Inflammatory macrophage treated with lipopolysaccharide for 1 hour (primary cell): ENCODE results near the gene SLC2A9.
A peak's percentile ranks its signal among the peaks of the same experiment; 100 is the strongest.

Experiments
- DNase-seq, 2 donors: peaks; one replicate each; pipeline ENCODE4 v3.0.0-alpha.2; 2020 to 2022

Gene SLC2A9

DNA sequence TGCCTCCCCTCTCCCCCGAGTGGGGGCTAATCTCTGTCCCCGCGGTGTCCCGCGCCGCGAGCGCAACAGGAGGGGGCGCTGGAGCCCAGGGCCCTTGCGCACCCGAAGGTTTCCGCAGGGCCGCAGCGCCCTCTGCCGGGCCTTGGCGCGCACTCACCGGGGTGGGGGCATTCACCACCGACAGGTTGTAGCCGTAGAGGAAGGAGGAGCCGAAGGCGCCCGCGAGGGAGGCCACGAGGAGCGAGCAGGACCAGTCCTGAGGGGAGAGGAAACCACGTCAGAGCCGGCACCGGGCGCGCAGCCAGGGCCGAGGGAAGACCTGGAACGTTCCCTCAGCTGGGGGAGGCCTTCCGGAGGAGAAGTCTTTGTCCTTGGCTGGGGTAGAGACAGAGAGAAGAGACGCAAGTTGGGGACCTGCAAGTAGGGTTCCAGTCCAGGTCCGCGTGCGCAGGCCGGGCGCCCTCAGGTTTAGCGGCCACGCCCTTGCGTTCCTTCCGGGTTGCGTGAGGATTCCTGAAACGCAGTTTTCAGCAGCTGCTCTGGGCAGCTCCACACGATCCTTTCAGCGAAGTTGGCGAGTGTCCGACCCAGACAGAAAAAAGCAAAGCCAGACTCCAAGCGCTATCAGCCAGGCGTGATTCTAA is 2.4 kb downstream of the SLC2A9 start:
- peak; percentile 91 to 98 for DNase-seq

DNA sequence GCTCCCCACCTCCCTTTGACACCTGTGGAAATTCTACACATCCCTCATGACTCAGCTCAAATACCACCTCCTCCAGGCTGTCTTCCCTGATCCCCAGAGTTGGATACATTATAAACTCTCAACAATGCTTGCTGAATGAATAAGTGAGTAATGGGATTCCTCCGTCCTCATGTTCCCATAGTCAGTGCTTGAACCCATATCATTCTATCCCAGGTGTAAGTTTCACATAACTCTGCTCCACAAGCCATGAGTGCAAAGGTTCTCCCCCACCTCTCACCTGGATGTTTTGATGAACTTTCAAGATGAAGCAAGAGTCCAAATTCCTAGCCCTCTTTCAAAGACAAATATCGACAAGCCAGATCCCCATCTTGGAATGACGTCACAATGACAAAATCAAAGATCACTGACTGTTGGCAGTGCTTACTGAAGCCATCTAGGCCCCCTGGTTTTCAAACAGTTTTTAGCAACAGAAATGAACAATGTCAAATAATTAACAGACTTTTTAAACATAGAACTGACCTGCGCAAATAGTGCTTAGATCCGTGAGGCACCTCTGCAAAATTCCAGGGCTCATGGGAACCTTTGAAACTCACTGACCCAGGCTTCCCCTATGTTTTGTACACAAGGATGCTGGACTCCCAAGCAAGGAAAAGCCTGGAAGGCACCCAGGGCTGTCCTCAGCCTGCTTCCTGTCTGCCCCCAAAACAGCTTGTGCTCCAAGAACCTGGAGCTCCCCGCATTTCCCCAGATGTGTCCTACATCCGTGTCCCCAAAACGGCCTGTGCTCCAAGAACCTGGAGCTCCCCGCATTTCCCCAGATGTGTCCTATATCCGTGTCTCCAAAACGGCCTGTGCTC is 4.0 kb downstream of the SLC2A9 start:
- no peak for DNase-seq

DNA sequence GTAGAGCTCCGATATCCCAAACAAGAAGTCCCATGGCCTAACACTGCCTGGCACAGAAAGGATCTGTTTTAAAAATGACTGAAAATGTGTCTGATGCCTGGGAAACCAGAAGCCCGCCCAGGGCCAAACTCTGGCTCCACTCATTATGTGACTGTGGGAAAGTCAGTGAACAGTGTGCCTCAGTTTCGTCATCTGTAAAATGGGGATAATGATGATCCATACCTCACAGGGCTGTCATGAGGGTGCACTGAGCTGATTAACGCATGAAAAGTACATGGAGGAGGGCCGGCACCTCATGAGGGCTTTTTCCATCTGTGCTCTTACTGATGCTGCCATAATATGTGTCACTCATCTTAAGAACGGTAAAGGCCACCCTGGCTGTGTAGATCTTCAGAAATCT is 5.1 kb downstream of the SLC2A9 start:
- no peak for DNase-seq

DNA sequence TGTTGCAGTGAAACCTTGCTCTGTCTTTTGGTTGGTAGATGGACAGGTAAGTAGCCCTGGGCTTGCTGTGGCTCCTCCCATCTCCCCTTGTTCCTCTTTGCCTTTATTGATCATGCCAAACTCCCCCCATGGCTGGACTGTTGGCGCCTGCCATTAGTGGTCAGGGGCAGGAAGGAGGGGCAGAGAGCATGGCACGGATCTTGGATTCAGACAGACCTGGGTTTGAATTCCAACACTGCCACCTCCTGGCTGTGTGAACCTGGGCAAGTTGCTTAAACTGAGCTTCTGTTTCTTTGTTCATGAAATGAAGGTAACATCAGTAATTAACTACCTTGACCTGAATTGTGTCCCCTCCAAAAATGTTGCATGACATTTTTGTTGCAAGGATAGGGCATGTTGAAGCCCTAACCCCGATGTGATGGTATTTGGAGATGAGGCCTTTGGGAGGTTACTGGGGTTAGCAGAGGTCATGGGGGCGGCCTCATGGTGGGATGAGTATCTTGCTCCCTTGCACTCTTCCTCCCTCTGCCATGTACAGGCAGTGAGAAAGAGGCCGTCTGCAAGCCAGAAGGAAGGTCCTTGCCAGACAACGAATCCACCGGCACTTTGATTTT is 6.0 kb downstream of the SLC2A9 start:
- no peak for DNase-seq

DNA sequence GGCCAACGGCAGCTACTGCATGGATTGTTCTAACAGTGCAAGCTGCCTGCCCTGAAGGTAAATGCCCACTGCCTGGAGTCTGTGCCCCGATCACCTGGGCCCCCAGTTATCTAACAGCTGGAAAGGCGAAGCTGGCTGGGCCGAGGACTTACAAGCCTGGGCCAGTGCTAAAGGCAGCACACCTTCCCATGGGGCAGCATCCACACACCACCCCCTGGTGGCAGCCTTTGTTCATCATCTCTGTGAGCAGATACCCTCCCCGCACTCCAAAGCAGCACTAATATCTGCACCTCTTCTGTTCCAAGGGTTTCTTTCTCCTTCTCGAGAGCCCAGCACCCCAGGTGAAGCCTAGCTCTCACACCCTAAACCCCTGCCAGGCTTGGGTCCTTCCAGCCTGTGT is 7.6 kb downstream of the SLC2A9 start:
- DNase-seq: peak in 1 of 2 donors; percentile 45

DNA sequence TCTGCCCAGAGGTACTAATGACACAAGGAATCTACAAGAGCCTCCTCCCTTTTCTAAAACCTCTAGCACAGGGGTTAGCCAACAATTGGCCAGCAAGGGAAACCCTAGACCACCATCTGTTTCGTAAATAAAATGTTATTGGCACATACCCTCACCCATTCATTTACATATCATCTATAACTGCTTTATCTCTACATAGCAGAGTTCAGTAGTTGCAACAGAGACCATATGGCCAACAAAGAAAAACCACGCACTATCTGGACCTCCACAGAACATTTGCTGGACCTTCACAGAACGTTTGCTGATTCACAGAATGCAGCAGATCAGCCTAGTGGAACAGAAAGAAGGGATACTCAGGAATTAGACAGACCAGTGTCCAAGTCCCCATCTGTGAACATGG is 9.4 kb downstream of the SLC2A9 start:
- no peak for DNase-seq

DNA sequence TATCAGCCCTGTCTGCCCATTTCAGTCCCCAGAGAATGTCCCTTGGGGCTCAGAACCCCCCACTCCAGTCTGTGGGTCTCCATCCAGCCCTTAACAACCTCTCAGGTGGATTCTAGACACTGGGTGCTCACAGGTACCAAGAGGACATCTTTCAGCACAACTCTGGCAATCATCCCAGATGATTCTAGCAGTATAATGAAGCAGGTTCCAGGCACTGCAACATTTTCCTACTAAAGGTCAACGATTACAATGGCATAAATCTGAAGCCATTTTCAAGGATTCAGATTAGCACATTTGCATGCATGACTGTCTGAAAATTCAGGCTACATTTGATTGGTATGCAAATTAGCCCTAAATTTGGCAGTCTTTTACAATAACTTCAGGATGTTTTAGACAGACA is 10.0 kb downstream of the SLC2A9 start:
- no peak for DNase-seq

DNA sequence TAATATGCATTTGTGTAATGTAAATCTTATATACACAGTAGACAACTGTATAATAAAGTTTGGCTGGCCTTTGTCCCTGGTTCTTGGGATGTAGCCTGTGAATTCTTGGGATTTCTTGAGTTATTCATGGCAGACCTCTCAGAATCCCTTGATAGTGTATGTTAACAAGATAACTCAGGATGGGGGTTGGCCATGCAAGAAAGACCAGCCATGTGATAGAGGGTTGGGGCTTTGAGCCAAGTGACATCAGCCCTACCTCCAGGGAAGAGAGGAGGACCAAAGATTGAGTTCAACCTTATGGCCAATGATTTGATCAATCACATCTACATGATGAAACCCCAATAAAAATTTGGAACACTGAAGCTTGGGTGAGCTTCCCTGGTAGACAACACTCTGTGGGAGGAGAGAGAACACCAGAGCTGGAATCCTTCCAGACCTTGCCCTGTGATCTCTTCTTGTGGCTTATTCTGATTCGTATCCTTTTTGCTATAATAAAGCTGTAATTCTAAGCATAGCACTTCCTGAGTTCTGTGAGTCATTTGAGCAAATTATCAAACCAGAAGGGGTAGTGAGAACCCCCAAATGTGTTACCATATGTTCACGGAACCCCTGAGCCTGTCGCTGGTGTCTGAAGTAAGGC is 11.3 kb downstream of the SLC2A9 start:
- DNase-seq: no peak

DNA sequence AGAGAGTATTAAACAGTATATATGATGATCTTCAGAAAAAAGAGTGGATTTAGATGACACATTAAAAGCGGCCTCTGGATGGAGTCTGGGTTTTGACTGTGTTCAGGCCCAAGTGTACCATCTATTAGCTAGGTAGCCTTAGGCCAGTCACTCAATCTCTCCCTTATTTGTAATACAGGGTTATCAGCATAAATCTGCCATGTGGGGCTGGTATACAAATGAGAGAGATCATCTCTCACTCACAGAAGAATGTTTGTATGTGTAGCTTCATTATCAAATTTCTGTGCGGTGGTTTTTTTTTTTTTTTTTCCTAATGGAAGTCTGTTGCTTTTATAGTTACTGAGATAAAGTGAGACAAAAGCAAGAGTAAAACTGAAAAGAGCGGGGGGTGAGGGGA is 12.7 kb downstream of the SLC2A9 start:
- DNase-seq: no peak

DNA sequence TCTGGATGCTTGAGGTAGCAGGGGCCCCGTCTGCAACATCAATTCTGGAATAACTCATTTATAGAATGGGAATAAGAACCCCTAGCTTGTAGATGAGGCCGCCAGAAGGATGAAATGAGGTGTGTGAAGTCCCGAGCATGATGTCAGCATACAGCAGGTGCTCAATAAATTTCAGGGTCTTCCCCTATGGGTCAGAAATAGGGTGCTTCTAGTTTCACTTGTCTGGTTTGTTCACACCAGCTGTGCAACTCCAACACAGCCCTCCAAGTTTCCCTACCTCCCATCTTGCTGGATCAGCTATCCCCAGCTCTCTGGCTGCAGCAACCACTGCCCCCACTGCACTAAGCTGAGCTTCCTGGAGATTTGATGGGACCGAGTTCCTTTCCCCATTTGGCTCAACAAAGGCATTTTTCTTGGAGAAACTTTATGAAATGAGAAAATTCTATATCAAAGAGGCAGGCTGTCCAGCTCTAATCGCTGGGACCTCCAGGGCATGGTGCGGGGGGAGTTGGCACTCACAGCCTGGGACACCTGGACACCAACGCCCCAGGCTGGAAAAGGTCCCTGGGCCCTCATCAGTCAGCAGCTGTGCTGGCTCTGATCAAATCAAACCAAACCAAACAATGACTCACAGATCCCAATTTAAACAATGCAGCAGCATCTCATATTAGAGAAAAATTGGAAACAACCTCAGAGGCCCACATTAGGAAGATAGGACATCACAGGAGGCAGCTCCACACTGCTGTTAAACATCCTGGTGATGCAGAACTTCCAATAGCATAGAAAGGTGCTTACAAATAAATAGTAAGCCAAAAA is 13.3 kb downstream of the SLC2A9 start:
- DNase-seq: no peak

DNA sequence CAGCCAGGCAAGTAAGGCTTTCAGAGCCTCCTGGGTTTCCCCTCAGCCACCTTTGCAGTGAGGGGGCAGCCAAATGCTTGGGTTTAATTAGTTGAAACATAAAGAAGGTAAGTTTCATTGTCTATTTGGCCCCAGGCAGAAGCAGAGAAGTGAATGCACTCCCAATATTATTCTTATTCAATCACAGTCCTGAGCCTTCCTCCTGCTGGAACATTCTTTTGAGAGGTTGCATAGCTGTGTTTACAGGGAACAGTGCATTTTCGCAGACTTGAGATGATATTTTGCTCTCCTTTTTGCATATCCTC is 13.9 kb downstream of the SLC2A9 start:
- DNase-seq: no peak

DNA sequence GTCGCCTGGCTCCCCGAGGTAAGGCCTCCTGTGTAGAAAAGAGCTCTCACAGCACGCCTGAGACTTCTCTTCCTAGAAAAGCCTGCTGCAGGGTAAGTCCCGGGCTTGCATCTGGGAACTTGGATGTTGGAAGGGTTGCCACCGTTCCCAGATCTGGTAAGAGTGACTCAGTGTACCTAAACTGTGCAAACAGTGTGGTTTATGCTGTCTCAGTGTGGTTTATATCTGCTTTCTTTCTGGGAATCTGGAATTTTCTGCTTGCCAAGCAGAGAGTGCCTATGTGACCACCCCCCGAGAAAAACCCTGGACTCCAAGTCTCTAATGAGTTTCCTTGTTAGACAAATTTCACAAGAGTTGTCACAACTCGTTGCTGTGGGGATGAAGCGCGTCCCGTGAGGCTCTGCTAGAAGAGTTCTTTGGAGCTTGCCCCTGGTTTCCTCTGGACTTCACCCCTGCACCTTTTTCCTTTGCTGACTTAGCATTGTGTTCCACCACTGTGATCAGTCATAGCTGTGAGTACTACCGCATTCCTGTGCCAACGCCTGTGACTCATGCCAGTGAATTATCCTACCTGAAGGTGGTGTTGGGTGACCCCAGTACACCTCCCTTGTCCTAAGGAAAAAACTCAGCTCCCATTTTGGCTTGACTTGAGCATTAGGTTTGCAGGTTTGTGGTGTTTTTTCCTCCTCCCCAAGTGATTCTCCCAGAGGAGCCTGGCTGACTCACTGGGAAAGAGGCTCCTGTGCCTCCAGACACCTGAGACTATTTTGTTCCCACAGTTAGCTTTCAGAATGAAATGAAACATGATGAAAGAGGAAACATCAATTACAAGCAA is 14.5 kb downstream of the SLC2A9 start:
- no peak for DNase-seq

DNA sequence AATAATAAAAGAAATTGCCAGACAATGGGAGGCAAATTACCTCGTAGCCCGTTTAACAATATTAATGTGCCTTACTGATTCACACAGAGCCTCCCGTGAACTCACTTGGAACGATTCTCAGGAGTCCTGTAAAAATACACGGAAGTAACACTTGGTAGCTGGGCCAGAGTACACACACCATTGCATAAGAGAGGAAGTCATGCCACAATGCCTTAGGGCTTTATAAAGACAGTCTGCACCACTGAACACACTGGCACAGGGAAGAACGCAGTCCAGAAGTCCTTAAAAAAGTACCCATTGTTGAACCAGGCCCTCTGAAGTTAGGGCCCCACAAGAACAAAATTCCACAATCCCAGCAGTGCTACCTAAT is 15.1 kb downstream of the SLC2A9 start:
- peak; percentile 71 to 82 for DNase-seq

DNA sequence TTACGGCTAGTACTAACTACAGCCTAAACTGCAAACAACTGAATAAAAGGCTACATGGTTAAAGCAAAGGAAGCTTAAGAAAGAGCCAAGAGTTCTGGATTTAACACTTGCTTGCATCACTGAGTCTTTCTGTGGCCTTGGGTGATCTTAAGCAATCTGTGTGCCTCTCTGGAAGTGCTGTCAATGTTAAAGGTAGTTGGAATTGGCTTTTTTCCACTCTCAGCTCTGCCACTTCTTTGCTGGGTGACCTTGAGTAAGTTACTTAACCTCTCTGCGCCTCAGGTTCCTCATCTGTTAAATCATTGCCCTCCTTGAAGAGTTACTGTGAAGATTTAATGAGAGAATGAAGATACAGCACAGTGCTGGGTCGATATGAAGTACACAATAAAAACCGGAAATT is 15.7 kb downstream of the SLC2A9 start:
- no peak for DNase-seq

DNA sequence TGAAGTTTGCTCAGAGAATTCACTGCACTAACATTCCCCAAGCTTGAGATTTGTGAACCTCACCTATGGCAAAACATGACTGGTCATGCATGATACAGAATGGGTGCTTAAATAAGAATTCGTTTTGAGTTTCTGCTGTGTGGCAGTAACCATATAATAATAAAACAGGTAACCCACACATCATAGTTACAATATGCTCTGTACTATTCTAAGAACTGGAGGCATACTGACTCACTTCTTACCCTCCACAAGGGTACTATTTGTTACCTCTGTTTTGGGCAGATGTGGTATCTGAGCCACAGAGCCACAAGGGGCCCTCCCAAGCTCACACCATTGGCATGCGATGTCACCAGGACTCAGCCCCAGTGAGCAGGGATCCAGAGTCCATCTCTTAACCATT is 17.6 kb downstream of the SLC2A9 start:
- DNase-seq: no peak

DNA sequence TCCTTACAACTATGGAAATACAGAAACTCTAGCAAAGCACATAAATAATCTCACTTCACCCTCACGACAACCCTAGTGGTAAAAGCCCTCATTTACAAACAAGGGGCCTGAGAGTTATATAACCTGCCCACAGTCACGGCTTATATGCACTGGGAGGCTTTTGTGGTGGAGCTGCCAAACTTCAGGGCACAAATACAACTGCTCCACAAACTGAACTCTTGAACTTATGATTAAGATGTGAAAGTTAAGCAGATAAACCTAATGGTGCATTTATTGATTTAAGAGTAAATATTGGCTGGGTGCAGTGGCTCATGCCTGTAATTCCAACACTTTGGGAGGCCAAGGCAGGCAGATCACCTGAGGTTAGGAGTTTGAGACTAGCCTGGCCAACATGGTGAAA is 19.0 kb downstream of the SLC2A9 start:
- no peak for DNase-seq

DNA sequence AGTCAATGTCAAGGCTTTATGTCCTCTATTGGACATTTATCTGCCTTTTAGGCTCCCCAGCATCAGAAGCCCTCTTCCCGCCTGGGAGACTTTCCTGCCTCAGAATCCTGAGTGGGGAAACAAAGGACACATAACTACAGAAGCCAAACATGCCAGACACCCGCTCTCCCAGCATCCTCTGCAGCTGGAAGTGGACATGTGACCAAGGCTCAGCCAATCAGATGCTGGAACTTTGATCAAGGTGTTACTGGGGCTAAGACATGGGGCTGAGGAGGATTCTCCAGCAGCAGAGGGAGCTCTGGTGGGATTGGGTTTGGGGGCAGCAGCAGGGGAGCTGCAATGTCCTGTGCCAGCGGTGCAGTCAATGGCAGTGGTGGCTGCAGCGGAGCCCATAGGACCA is 19.5 kb downstream of the SLC2A9 start:
- DNase-seq: no peak

DNA sequence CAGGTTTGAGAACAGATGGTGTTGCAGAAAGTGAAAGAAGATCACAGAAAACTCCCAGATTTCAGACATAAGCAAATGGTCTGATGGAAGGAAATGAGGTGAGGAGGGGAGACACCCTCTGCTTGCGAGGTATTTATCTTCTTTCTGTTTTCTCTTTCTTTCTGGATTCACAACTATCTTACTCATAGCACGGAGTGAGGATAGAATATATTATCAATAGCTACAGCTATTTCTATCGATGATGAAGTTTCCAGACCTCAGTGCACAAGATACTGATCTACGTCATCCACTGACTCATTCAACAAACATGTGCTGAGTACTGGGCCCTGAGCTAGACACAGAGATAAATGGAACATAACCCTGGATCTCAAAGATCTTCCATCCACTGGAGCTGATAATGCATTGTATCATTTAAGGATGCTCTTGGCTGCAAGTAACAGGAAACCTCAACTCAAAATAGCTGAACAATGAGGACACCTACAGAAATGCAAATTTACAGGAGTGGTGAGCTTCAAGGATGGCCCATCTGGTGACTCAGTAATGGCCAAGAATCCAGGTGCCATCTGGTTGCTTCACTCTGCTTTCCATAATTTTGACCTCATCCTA is 21.2 kb downstream of the SLC2A9 start:
- no peak for DNase-seq

DNA sequence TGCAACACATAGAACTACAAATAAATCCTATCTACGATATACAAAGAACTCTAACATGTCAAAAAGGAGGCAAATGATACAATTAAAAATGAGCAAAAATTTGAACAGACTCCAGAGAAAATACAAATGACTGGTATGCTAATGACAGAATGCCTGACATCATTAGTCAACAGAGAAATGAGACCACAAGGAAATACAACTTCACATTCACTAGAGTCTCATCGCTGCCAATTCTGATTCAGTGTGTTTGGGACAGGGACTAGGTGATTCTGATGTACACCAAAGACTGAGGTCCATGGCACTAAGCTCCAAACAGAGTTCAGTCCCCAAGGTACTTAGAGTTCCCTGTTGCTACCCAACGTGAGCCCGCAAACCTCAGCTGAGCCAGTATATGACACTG is 23.4 kb downstream of the SLC2A9 start:
- no peak for DNase-seq

DNA sequence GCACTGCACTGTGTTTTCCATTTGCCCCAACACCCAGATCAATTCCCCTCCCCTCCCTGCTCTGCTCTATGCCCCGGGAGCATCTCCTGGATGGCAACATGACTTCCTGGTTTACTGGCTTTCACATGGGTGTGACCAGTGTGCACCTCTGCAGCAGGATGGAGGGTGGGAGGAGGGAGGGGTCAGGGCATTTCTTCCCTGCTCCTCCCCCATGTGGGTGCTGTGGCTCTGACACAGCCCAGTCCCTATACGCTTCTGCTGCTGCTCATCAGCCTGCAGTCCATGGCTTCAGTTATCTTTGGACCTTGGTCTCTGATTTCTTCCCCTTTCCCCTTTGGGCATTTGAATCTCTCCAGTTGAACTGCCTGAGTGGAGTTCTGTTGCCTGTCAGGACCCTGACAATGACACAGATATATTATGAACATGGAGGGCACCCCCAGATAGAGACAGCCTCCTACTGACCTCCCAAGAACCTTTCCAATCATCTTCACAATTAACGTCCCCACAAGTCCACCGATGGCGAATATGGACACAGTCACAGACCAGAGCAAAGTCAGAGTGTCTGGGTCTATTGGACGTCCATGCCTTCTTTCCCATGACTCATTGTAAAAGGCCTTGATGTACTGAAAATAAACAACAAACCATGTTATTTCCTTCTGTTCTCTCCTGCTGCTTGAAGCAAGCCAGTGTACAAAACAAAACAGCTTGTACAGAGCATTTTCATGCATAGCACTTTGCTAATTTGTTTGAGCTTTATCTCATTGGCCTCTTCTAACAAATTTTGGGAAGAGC is 24.8 kb downstream of the SLC2A9 start:
- DNase-seq: no peak
